DMS53 treated with DMSO at 0.1 percent for 48 hours (cell line): ENCODE data around the gene PLN.

Experiments
- DNase-seq: peaks from one replicate; lab custom pipeline; 2025; ENCODE audit not compliant: unreplicated experiment; lab: John Stamatoyannopoulos, UW

Gene PLN

GRCh38 chr6:118548136-118548535, at the start of gene PLN:
TSS of gene PLN (plus strand) at chr6:118548296. CDS start at chr6:118558922, 10,626 bp downstream.
- no peak for DNase-seq

DNA sequence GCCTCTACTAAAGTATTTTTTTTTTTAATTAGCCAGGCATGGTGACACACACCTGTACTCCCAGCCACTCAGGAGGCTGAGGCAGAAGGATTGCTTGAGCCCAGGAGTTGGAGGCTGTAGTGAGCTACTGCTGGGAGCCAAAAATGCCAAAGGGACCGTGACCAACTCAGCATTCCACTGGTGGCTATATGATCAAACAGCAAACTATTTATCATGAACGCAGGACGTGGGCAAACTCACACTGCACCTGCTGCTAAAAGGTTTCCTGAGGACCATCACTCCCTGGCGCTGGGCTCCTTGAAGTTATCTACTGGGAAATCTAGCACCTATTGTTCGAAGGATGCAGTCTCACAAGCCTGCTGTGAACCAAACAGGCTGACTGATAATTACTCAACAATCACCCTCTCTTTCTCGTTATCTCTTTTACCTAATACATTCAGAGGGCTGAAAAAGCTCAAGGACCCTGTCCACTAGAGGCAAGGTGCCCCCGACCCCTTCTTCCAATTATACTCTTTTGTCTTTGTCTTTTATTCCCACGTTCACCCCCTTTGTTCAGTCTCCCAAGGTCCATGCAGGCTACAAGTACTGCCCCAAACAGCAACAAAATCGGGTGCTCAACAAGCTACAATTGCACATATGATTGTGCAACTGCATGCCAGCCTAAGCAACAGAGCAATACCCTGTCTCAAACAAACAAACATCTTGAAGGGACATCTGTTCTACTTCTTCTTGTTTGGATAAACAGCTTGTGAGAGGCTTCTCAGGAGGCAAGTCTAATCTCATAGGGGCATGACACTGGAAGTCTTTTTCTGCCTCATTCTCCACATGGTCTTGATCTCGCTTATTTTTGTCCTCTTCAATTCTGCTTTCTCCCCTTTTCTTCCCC, 47.7 kb upstream of the PLN start:
- DNase-seq, result no peak

DNA sequence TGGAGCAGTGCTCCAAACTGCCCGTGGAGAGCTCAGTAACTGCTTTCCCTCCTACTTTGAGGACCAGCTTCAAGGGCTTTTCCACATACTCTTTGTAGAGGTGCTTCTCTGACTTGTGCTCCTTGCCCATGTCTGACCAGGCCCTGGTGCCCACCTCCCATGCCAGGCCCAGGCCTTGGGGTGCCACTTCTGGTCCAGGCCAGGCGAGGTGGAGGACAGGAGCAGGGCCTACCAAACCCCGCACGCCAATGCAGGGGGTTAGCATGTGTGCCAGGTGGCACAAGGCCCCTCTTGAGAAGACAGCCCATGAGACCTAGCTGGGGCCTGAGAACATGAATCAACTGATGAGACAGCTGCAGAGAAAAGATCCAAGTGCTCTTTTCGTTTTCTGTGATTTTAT, 47.0 kb upstream of the PLN start:
- no peak for DNase-seq

DNA sequence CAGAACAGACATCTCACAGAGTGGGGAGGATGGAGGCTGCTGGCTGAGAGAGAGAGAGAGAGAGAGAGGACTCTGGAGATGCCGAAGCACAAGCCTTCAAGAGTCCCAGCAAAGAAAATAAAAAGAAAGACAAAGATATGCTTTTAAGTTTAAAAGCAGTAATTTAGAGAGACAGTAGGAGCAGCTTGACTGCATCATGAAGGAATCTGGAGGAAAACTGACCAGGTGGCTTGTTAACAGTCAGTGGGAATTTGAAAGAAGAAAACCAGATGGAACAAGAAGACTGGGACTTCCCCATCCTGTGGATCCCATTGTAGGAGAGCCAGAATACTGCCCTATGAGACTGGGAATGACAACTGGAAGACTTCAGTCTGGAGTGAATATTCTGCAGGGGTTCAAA, 46.3 kb upstream of the PLN start:
- no peak for DNase-seq

DNA sequence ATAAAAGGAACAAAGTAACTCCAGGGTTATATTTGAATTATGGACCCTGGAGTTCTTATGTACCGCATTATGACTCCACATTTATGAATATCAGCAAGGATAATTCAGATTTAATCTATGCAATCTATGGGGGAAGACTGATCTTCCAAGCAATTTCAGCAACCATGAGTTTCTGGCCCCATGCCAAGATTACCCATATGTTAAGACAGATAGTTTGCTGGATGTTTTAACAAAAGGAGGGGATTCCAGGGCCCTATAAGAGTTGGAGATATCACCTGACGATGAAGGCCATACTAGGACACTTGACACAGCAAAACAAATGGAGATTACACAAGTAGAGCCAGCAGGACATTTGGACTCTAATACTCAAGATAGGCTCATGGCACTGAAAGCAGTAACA, 45.9 kb upstream of the PLN start:
- DNase-seq, result no peak

DNA sequence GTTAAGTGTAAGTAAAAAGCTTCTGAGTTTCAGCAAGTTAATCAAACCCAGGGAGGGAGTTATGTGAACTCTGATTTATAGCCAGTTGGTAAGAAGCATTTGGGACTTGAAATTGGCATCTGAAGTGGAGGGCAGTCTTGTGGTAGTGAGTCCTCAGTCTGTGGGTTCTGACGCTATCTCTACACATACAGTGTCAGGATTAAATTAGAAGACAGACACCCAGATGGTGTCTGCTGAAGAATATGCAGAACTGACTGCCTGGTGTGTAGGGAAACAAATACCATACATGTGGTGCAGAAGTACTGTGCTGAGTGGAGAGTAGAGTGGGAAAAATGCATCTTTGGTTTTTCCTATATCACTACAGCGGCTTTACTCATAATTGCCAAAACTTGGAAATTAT, 43.5 kb upstream of the PLN start:
- DNase-seq, result no peak

DNA sequence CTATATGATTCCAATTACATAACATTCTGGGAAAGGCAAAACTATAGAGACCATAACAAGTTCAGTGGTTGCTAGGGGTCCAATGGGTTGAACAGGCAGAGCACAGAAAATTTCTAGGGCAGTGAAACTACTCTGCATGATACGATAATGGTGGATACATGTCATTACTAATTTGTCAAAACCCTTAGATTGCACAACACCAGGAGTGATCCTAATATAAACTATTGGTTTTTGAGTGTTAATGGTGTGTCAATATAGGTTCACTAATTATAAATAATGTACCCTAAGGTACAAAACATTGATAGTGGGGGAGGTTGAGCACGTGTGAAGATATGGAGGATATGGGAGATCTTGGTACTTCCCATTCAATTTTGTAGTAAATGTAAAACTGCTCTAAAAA, 42.4 kb upstream of the PLN start:
- no peak for DNase-seq

GRCh38 chr6:118506071-118506638, 41.9 kb upstream of the PLN start:
- no peak for DNase-seq

GRCh38 chr6:118507636-118508035, 40.5 kb upstream of the PLN start:
- no peak for DNase-seq

DNA sequence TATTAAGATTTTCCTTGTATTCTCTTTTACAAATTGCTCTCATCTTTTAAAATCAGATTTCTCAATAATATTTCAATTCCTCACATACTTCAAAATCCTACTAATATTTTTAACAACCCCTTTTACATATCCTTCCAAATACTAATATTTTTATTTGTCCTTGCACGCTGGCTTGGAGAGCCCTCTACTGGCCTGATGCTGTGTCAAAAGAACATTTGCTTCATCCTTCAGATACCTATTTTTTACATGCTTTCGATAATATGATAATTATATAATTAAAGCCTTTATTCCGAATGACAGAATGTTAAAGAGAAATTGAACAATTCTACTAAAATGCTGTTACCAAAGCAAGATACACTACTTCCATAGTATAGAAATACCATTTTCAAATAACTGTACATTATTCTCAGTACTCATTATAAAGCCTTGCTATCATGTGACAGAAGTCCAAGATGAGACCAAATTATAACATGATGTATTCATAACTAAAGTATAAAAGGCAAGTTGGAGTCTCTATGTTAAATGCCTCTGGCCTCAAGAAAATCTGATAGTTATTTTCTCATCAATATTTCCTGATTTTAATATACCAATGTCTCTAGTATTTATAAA, 39.0 kb upstream of the PLN start:
- peak; percentile 29 for DNase-seq

DNA sequence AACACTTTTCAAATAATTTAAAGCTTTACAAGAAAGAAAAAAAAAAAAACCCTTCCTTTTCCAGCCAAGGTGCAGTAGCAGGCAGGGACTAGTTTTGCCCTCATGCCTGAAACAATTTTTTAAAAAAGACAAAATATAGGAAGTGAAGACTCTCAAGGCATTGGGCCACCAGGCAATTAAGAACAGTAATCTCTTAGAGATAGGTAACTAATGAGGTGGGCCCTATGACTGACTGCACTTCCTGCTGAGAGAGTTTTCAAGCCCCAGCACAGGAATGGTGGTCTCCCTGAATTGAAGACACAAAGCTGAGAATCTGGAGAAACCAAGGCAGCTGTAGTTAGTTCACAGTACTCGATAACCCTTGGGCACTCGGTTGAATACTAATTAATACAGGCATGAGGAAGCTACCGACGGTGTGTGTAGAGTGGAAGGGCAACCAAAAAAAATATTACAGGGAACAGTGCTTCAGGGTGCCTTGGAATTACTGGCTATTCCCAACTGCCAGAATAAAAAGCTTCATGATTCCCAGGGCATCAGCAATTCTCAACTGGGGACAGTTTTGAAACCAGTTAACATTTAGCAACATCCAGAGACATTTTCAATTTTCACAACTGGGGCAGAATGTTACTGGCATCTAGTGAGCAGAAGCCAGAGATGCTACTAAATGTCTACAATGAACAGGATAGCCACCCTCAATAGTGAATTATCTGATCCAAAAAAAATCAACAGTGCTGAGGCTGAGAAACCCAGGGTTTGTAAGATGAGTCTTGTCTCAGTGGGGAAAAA, 36.0 kb upstream of the PLN start:
- no peak for DNase-seq

- no peak for DNase-seq
Measured at GRCh38 chr6:118514689-118515088, 33.4 kb upstream of the PLN start.

- DNase-seq, result no peak
Measured at GRCh38 chr6:118522422-118522821, 25.7 kb upstream of the PLN start.

- no peak for DNase-seq
Measured at GRCh38 chr6:118523216-118523615, 24.9 kb upstream of the PLN start.

GRCh38 chr6:118524686-118525085, 23.4 kb upstream of the PLN start:
- no peak for DNase-seq

- DNase-seq, result no peak
Measured at GRCh38 chr6:118525913-118526780, 21.9 kb upstream of the PLN start.

DNA sequence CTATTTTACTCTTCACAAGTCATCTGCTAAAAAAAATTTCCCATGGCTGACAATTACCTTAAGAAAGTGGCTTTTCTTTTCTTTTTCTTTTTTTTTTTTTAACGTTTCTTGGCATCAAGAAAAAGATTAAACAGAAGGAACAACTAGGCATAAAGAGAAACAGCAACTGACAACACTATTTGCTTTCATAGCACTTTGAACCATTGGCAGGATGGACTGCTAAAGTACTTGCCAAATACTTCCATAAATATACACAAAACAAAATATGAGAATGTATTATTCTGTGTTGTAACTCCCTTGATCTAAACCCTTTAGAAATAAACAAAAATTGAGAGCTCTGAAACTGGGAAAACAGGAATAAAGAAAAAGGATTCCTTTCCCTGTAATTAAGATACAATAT, 20.0 kb upstream of the PLN start:
- DNase-seq, result no peak

GRCh38 chr6:118529756-118530155, 18.3 kb upstream of the PLN start:
- no peak for DNase-seq

DNA sequence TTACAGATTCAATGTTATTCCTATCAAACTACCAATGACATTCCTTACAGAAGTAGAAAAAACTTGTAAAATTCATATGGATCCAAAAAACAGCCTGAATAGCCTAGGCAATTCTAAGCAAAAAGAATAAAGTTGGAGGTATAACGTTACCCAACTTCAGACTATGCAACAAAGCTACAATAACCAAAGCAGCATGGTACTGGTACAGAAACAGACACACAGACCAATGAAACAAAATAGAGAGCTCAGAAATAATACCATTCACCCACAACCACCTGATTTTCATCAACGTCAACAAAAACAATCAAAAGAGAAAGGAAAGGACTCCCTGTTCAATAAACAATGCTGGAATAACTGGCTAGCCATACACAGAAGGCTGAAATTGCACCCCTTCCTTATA, 17.2 kb upstream of the PLN start:
- DNase-seq, result no peak

GRCh38 chr6:118535176-118535844, 12.8 kb upstream of the PLN start:
- no peak for DNase-seq
